Measurements from ENCODE around the gene CXCR4.

The CXCR4 gene

DNA sequence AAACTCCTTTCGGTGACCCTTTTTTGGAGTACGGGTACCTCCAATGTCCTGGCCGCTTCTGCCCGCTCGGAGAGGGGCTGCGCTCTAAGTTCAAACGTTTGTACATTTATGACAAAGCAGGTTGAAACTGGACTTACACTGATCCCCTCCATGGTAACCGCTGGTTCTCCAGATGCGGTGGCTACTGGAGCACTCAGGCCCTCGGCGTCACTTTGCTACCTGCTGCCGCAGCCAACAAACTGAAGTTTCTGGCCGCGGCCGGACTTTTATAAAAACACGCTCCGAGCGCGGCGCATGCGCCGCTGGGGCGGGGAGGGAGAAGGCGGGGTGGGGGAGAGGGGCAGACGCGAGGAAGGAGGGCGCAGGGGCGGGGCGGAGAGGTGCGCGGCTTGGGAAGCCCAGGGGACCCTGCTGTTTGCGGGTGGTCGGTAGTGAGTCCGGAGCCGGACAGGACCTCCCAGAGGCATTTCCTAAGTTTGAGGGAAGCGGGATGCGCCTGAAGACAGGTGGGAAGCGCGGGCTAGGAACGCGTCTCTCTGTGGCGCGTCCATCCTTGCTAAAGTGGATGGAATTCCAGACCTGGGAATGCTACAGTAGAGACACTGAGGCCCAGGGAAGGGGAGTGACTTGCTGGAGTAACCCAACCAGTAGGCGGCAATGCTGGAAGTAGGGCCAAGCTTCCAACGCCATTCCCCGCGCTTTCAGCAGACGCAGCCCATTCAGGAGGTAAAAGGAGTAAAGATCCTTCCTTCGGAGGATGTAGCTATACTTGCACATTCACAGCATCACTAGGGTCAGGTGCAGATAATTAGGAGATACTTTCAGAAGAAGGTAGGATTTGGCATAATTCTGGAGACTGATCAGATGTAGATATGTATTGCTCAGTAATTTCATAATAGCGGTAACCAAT, at the start of gene CXCR4:
Gene CXCR4, minus strand, starts transcription at position 241 of the 910 bp plus-strand sequence. Its CDS starts 89 bp downstream, at position 152.
- peak; percentile 88 for DNase-seq

DNA sequence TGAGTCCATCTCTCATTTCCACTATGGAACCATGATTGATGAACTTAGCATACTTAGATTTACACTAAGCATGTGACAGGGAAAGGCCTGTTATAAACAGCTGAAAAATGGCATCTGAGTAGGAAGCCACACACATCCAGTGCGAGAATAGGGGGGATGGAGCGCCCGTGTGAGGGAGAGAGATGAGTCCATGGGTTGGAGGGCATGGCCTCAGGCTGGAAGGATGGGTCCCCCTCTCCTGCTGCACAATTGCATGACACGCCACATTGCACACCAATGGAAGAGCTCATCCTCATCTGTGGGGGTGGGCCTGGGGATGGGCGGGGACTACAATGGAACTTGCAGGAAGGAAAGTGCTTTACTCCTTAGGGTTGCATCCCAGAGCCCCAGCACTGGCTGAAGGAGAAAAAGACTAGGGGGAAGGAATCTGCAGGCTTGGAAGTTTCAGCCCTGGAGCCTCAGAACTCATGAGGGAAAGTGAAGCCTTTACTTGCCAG, 46.4 kb upstream of the CXCR4 start:
- DNase-seq: no peak

DNA sequence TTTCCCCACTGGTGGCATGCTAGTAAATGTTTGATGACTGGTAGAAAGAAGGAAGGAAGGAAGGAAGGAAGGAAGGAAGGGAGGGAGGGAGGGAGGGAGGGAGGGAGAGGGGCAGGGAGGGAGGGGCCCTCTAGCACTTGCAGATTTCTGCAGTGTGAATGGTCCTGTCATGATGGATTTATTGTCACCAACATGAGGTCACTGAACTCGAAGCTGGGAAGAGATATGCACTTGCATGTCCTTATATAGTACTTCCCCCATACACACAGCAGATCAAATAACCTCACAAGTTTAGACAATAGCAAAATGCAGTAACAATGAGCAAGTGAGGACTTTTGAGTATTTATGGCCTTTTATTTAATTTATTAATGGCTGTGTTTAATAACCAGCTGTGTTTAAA, 44.5 kb upstream of the CXCR4 start:
- DNase-seq: no peak

DNA sequence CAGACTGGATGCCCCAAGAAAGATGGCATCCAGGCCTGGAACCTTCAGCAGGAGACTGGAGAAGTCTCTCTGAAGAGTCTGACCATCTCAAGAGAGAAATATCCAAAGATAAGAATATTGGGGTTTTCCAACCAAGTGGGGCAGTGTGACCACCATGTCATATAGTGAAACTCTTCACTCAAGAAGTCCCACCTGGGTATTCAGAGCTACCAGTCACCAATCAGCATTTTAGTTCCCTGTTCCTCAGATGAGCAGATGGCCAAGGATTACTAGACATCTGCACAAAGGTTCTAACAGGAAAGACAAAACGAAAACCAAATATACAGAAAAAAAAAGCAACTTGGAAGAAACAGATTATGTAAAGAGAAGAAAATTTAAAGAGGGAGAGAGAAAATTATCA, 38.5 kb upstream of the CXCR4 start:
- DNase-seq: peak; percentile 21

DNA sequence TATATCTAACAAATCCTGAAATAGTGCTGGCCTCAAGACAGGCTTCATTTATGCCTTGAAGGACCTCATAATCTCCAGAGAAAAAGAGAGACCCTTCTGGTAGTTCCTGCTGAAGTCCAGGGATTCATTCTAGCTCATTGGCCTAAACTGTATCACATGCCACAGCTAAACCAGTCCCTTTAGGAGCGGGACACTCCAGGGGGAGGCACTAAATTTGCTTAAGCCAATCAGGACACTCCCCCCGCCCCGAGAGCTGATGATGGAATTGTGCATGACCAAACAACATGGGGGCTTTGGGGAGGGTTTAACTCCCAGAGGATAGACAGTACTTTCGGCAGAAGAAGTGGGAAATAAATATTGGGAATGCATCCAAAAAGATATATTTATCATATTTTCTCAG, 36.4 kb upstream of the CXCR4 start:
- DNase-seq: no peak

DNA sequence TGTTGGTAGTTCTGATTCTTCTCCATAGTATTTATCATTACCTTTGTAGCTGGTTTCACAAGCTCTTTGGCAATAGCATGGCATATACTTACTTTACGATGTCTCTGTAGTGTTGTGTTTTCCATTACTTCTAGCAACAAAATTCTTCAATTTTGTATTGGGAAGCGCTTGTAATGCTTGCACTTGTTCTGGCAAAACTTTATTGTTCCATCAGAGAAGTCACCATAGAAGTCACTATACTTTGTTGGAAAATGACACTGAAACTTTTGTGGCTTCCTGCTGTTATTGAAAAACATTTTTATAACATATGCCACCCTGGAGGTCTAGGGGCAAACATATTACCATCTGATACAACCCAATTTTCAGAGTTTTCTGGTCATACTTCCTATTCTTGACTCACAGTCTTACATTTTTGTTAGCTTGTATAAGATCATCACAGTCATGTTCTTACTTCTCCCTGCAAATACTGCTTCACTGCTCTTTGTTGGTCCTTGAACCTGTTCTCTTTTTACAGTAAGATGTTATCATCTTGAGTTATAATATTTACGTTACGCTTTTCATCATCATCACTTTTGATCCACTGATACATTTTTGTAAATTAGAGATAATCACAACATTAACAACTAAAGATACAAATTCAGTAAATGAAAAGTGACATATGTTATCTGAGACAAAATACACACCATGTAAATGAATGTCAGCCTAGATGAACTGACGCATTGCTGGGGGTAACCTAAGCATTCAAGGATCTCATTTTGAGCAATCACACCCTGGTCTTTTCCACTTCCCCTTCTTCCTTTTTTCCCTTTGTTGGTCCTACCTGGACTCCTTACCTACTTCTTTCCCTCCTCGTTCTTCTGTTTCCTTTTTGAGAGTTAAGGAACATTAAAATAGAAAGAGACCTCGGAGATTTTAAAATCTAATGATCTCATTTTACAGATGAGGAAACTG, 33.3 kb upstream of the CXCR4 start:
- DNase-seq: no peak

DNA sequence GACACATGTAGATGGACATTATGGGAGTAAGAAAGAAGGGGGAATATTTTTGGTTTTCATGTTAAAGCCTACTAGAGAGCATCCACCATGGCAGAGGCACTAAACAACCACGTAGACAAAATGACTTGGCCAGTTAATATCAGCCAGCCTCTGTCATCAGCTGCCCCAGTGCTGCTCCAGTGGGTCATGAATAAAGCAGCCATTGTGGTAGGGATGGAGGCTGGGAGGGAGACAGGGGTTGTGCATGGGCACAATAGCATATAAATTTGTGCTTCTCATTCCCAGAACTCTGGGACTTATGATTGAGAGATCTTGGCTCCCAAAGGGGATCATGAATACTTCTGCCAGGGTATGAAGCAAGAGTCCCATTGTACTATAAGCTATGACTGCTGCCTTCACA, 31.1 kb upstream of the CXCR4 start:
- no peak for DNase-seq

DNA sequence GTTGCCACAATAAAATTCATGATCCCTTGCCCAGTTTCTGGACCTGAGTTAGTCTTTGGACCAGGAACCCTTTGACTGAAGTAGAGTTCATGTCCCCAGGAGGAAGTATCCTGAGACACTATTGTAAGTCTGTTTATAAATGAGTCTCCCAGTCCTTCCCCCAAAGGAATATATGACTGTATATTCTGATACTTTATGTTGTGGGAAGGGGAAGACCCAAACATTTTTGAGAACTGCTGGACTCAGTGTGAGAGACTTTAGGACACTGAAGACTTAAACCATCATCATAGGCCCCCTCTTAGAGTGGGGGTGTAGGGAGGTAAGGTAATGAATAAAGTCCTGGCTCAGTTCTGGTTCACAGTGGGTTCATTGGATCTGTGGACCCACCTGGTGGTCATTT, 28.6 kb upstream of the CXCR4 start:
- DNase-seq: no peak

DNA sequence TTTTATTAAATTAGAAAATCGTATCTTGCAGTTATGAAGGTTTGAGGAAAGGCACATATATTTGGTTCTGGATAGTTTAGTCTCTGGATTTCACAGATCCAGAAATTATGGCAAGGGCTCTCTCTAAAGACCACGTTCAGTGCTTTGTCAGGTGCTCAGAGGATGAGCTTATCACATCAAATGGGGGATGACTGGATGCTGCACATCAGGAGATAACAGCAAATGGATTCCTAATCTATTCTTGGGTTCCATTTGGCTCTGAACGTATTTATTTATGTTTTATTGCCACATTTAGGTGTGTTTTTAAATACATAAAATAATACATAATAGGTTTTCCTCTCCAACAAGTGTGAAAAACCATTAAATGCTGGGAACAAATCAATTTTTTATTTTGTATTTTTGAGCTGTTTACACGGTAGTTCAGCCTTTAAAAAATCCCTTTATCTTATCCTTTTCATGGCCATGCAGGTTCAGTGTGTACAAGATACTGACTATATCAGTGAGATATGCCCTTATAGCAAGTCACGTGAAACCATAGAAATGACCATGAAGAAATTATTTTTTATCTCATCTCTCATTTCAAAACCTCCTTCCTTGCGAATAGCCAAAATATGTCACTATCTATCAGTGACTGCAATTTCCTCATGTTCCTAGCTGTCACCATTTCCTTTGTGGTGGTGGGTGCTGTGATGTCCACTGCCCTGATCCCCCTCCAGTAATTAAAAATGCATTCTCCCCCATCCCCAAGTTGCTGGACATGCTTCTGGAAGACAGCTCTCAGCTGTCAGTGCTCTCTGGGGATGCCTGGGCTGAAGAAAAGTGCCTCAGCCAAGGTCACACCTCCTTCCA, 25.9 kb upstream of the CXCR4 start:
- no peak for DNase-seq

DNA sequence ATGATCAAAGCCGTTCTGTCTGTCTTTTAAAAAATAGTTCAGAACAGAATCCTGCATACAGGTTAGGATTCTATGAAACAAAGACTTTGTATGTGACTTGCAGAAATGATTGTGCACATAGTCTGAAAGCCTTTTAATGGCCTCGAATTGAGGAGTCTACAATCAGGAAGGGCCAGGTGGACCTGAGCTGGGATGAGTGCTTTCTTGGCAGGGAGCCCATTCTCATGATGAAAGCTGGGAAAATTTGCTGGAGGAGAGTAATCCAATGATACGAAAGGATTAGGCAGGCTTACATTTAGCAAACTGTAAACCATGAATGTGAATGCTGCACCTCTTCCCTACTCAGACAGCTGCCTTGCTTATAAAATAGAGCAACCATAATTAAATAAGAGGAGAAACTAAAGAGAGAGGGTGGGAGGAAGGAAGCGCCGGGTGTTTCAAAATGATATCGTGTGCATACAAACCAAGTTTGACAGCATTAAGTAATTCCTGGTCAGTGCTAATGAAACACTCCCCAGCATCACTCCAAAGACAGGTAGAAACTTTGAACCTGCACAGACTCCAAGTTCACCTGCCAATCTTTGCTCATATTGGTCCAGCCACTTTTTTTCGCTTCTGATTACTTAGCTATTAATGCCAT, 23.7 kb upstream of the CXCR4 start:
- peak; percentile 88 for DNase-seq

DNA sequence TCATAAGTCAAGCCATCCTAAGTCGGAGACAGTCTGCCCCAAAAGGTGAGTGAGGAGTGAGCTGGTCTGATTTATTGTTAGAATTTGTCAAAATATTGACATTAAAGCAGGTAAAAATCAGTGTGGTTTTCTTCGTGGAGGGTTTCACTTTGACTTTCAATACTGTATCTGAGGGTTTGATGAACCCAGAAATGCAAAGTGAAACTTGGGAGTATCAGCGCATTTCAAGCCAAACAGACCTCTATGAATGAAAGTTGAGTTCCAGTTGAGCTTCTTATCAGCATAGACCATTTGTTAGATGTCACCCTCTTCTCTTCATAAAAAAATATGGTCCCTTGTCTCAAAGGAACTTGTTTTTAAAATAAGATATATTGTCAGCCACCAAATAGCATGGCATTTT, 21.7 kb upstream of the CXCR4 start:
- no peak for DNase-seq

DNA sequence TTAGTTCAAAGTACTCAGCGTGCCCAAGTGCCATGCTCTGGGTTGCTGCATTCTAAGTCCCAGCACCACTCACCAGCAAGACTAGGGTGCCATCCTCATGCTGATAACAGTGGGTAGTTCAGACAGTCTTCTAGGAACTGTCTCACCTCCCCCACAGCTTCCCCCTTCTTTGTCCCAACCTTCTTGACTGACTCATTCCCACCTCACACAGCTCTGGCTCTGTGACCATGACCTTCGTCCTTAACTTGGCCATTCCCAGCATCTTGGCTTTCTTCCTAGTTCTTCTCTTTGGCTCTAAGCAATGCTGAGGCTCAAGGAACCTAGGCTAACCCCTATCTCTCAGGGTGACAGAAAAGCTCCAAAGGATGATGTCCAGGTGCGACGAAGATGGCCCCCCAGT, 20.0 kb upstream of the CXCR4 start:
- no peak for DNase-seq

DNA sequence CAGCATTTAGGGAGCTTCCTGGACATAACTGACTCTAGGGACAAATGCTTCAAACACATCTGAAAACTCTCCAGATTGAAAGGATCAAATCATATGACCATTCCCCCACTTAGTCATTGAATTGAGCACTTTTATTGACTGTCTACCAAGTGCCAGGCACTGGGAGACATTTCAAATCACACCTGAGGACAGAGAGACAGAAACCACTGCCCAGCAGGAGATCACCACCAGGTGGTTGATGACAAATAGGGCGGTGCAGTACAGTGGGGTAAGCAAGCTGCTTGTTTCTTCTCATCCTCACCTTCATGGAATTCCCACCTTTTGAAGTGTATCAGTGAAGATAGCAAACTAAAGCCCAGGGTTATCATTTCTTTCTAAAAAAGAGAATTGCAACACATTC, 19.0 kb upstream of the CXCR4 start:
- no peak for DNase-seq

DNA sequence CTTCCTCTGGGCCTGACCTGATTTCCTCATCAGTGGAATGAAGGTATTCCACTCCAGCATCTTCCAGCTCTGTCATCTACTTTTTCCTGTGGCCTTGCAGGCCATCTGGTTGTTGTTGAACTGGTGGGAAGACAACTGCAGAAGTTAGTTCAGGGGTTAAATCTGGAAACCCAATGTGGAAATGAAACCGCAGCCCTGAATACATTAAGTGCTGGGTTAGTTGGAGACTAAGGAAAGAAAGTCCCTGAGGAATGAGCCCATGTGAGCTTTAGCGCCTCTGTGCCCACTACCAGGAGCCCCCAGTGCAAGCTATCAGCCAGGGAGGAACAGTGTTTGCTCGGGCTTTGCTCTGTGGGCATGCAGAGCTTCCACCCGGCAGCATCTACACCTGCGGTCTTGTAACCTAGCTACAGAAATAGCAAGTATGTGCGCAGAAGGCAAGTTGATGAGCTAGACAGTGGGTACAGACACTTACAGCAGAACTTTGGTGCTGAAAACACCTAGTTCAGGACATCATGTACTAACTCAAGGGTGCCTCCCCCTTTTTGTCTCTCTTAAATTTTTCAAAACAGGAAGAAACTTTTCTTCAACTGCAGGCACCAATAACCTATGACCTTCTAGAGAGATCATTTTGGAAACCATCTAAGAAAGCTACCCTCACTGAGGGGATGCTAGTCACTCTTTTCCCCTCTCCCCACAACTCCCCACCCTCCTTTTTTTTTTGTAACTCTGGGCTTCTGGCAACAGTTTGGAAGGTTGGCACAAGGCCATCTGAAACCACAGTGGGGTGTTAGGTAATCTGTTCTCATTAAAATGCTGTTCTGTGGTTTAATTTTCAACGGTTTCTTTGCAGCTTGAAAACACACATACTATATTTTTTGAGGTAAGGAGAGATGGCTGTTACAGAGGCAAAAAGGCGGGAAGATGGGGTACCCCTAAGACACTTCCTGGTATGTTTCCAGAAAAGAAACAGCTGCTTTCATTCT, 18.3 kb upstream of the CXCR4 start:
- peak; percentile 51 for DNase-seq

DNA sequence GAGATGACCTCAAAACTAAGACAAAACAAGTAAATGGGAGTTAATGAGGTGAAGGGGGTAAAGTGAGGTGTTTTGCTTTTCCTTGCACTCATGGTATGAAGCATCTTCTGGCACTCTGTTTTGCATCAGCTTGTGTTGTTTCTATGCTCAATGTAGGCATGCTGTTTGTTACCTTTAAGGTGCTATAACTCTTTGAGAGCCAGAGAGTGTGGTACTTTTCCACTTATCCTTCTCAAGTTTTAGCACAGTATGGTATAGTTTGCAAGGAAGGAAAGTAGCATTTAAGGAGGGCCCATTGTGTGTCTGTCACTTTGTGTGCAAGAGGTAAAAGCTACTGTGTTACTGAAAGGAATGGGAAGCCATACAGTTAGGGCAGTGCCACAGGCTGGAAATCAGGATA, 17.5 kb upstream of the CXCR4 start:
- no peak for DNase-seq

DNA sequence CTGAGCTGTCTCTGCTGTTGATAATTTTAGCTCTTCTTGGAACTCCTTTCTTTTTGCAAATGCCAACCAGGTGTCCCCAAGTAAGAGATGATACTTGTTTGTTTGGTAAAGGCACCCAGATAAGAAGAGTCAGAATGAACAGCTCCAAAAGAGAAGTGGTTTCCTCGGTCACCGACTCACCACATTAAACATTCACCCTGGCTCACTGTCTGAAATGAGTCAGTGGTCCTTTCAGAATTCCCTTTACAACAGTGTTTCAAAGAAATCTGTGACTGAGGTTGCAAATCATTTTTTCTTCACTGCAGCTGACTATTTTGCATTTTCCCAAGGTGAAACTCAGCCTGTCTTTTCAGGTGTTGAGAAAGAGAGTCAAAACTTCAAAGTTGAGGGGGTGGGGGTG, 16.2 kb upstream of the CXCR4 start:
- DNase-seq: no peak

DNA sequence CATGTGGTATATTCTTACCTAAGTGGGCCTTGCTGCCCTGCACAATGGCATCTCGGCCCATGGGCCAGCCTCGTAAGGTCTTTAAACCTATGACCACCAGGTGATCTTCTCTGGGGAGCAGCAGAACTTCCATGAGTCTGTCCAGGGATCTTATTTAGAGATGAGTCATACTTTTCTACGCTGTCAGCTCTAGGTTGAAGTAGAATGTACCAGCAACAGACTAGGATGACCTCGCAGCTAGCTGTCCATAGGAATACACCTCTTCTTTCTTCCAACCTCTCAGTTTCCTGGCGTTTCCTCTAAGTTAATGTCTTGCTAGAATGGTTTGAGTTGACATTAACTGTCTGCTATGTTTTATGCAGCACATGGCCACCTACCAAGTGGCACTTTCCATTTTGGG, 15.6 kb upstream of the CXCR4 start:
- DNase-seq: no peak

DNA sequence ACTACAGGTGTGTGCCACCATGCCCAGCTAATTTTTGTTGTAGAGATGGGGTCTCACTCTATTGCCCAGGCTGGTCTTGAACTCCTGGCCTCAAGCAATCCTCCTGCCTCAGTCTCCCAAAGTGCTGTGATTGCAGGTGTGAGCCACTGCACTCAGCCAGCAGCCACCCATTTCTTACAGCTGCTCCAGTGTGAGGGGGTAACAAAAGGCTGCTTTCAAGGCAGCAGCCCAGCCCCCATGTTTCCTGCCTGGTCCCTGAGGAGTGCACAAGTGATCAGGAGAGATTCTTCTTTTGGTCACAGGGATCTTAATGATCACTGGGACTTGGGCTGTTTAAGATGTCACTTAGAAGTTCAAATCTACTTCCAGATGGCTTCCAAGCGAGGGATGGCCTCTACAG, 15.2 kb upstream of the CXCR4 start:
- no peak for DNase-seq

DNA sequence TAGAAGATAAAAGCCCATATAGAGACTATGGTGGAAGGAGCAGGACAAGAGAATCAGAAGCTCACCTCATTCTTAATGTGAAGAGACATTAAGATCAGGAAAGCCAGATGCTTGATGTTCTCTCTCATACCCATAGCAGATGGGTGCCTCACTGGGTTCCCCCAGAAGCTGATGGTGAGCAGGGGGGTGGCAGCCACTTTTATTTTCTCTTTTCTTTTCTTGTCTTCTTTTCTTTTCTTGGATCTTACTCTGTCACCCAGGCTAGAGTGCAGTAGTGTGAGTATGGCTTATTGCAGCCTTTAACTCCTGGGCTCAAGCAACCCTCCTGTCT, 14.8 kb upstream of the CXCR4 start:
- DNase-seq: no peak

DNA sequence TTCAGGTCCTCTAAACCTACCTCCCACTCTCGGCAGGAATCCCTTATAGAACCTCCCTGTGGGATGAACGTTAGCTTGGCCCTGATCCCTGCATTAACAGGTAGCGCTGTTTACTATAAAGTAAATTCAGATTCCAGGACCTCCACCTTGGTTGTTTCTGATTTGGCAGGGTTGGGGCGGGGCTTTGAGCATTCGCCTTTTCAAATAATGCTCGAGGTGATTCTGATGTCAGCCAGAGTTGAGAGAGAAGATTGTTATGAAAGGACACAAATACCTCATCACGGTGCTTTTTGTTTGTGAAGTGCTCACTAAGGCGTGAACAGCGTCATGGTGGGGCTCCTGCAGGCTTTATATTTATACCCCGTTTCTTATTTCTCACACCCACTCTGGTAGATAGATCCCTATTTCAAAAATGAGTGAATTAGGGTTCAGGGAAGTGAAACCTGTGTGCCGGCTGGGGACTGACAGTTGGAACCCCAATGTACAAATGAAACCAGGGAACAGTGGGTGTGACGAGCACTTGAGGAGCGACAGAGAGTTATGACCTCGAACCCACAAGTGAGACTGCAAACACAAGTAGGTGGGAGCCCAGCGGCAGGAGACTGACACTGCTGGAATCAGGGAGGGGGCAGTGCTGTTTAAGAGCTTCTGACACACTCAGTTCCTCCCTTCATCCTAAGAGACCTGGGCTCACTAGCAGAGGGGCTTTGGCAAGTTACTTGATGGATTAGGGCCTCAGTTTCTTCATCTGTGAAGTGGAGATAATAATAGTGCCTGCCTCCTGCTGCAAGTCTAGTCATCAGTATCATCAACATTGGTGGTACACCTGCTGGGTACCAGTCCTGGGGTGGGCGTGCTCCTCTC, 14.2 kb upstream of the CXCR4 start:
- DNase-seq: no peak
